HTERT RPE-1 (cell line): ENCODE results near the gene NEIL1.
"Not testable (repeated sequence)": the region's sequence is repeated elsewhere in the genome, so short reads cannot be mapped to it uniquely, and the experiment has no call there.

Source experiments
- in situ Hi-C: fragments of 300-500 bp; cut with MboI; formaldehyde crosslinking; loops from 4 replicates; pipeline ENCODE4 v1.14.3; 2020; ENCODE audit warnings: low sequenced_read_pairs

Gene NEIL1

GRCh38 chr15:75332093-75332492, 14.7 kb upstream of the NEIL1 start:
- in situ Hi-C loops: not testable (repeated sequence)

GRCh38 chr15:75333654-75334419, 13.0 kb upstream of the NEIL1 start:
- in situ Hi-C loops: not testable (repeated sequence)

GRCh38 chr15:75335313-75335704, 11.5 kb upstream of the NEIL1 start:
- in situ Hi-C loops: no loop called here

GRCh38 chr15:75335705-75336355, 11.0 kb upstream of the NEIL1 start, which contains the start of gene COMMD4:
TSS of gene COMMD4 (plus strand) at chr15:75336063. CDS start at chr15:75336090, 27 bp downstream.
- in situ Hi-C loops: no loop called here

- in situ Hi-C loops: no loop called here
Observed at GRCh38 chr15:75338661-75339240, 8.1 kb upstream of the NEIL1 start.

- in situ Hi-C loops: no loop called here
Observed at GRCh38 chr15:75339531-75340240, 7.2 kb upstream of the NEIL1 start.

- in situ Hi-C loops: no loop called here
Observed at GRCh38 chr15:75342221-75342620, 4.6 kb upstream of the NEIL1 start.

- in situ Hi-C loops: not testable (repeated sequence)
Observed at GRCh38 chr15:75343953-75344352, 2.9 kb upstream of the NEIL1 start.

- in situ Hi-C loops: no loop called here
Observed at GRCh38 chr15:75347222-75348033, 589 bp downstream of the NEIL1 start.

GRCh38 chr15:75348034-75348561, 1.3 kb downstream of the NEIL1 start:
- in situ Hi-C loops: no loop called here

GRCh38 chr15:75348562-75349350, 1.9 kb downstream of the NEIL1 start:
- in situ Hi-C loops: no loop called here

GRCh38 chr15:75349351-75349669, 2.5 kb downstream of the NEIL1 start:
- in situ Hi-C loops: not testable (repeated sequence)

- in situ Hi-C loops: no loop called here
Observed at GRCh38 chr15:75349851-75350588, 3.2 kb downstream of the NEIL1 start.

- in situ Hi-C loops: no loop called here
Observed at GRCh38 chr15:75350601-75351361, 3.9 kb downstream of the NEIL1 start.

GRCh38 chr15:75352186-75353080, 5.6 kb downstream of the NEIL1 start:
- in situ Hi-C loops: no loop called here

GRCh38 chr15:75353604-75354003, 6.8 kb downstream of the NEIL1 start:
- in situ Hi-C loops: no loop called here

- in situ Hi-C loops: no loop called here
Observed at GRCh38 chr15:75354454-75354853, 7.6 kb downstream of the NEIL1 start.
